IPS DF 6.9 (cell line): ENCODE data around the gene LDB2.

ENCODE experiments used
- DNase-seq: peaks from one replicate; pipeline ENCODE4 v3.0.0-alpha.2; 2013; ENCODE audit warnings: low read depth, low spot score
- H3K27ac ChIP-seq: one replicate; pipeline ENCODE4 v1.5.1; 2013; ENCODE audit warnings: low read length, control low read depth
- H3K27me3 ChIP-seq: 2 replicates; pipeline ENCODE4 v1.6.1; 2013; ENCODE audit warnings: mild to moderate bottlenecking, low read length; ENCODE audit not compliant: control insufficient read depth, insufficient read depth
- H3K36me3 ChIP-seq: 2 replicates; pipeline ENCODE4 v1.6.1; 2013; ENCODE audit warnings: low read length; ENCODE audit not compliant: control insufficient read depth, insufficient read depth
- H3K4me1 ChIP-seq: 2 replicates; pipeline ENCODE4 v1.6.1; 2013; ENCODE audit warnings: low read length; ENCODE audit not compliant: control insufficient read depth, insufficient read depth
- H3K4me3 ChIP-seq: 2 replicates; pipeline ENCODE4 v1.5.1; 2013; ENCODE audit warnings: mild to moderate bottlenecking, low read length
- H3K9me3 ChIP-seq: 2 replicates; pipeline ENCODE4 v1.6.1; 2013; ENCODE audit warnings: low read length, inconsistent platforms; ENCODE audit not compliant: control insufficient read depth, insufficient read depth
- WGBS: extraction: QIAGEN DNeasy Blood & Tissue Kit; methylation state at CpG from one replicate; pipeline ENCODE4 v1.1.7; 2013; ENCODE audit warnings: mixed read lengths, missing lambda C conversion rate; ENCODE audit not compliant: insufficient read length, insufficient coverage; 5-methylcytosine and 5-hydroxymethylcytosine counted together

The LDB2 gene

GRCh38 chr4:16912896-16913295, 14.5 kb upstream of the LDB2 start:
- Histone ChIP-seq H3K4me1 (peaks cover 3% of the 10 kb centered on the region; the same call in 1 of the 2 replicates), H3K9me3 (no peaks in the 10 kb centered on the region), H3K36me3 (no peaks in the 10 kb centered on the region), H3K27me3 (no peaks in the 10 kb centered on the region), H3K4me3 (no peak overlapping the region), H3K27ac (no peak overlapping the region)
- DNase-seq, result no peak
- no CpG with 5 or more reads among the region's 5 CpGs for WGBS

- no peak for DNase-seq
- no CpG with 5 or more reads among the region's 8 CpGs for WGBS
- no peaks in the 10 kb centered on the region for H3K27me3 ChIP-seq
- no peaks in the 10 kb centered on the region for H3K9me3 ChIP-seq
- H3K4me3 ChIP-seq, result no peak overlapping the region
- no peaks in the 10 kb centered on the region for H3K36me3 ChIP-seq
- H3K4me1 ChIP-seq, result peaks cover 3% of the 10 kb centered on the region; the same call in 1 of the 2 replicates
- no peak overlapping the region for H3K27ac ChIP-seq
Measured at GRCh38 chr4:16909281-16909680, 10.8 kb upstream of the LDB2 start.

- H3K4me1 ChIP-seq, result peaks cover 3% of the 10 kb centered on the region; the same call in 1 of the 2 replicates
- DNase-seq, result no peak
- H3K9me3 ChIP-seq, result no peaks in the 10 kb centered on the region
- H3K36me3 ChIP-seq, result no peaks in the 10 kb centered on the region
- WGBS, result no CpG with 5 or more reads among the region's 6 CpGs
- H3K4me3 ChIP-seq, result no peak overlapping the region
- peak overlapping the region; percentile 50 for H3K27ac ChIP-seq
- no peaks in the 10 kb centered on the region for H3K27me3 ChIP-seq
Measured at GRCh38 chr4:16908377-16909021, 10.1 kb upstream of the LDB2 start.

GRCh38 chr4:16900325-16900724, 1.9 kb upstream of the LDB2 start:
- no peaks in the 10 kb centered on the region for H3K27me3 ChIP-seq
- no peak overlapping the region for H3K4me3 ChIP-seq
- no peak overlapping the region for H3K27ac ChIP-seq
- DNase-seq, result no peak
- no peaks in the 10 kb centered on the region for H3K9me3 ChIP-seq
- WGBS, result no CpG with 5 or more reads among the region's 2 CpGs
- peaks cover 2% of the 10 kb centered on the region; the same call in 1 of the 2 replicates for H3K4me1 ChIP-seq
- no peaks in the 10 kb centered on the region for H3K36me3 ChIP-seq

GRCh38 chr4:16896881-16897750, 1.3 kb downstream of the LDB2 start:
- no peaks in the 10 kb centered on the region for H3K36me3 ChIP-seq
- no CpG with 5 or more reads among the region's 7 CpGs for WGBS
- H3K4me1 ChIP-seq, result peaks cover 2% of the 10 kb centered on the region; the same call in 1 of the 2 replicates
- no peak overlapping the region for H3K27ac ChIP-seq
- H3K9me3 ChIP-seq, result no peaks in the 10 kb centered on the region
- peak overlapping the region; percentile 17; the same call in 1 of the 2 replicates for H3K4me3 ChIP-seq
- H3K27me3 ChIP-seq, result no peaks in the 10 kb centered on the region
- no peak for DNase-seq

GRCh38 chr4:16894406-16894805, 4.0 kb downstream of the LDB2 start:
- H3K4me1 ChIP-seq, result peaks cover 4% of the 10 kb centered on the region; the same call in 1 of the 2 replicates
- WGBS, result no CpG with 5 or more reads among the region's 1 CpG
- no peak overlapping the region for H3K4me3 ChIP-seq
- no peaks in the 10 kb centered on the region for H3K27me3 ChIP-seq
- no peak overlapping the region for H3K27ac ChIP-seq
- DNase-seq, result no peak
- H3K9me3 ChIP-seq, result no peaks in the 10 kb centered on the region
- no peaks in the 10 kb centered on the region for H3K36me3 ChIP-seq

GRCh38 chr4:16893141-16893651, 5.2 kb downstream of the LDB2 start:
- WGBS, result no CpG with 5 or more reads among the region's 2 CpGs
- H3K27ac ChIP-seq, result no peak overlapping the region
- no peak overlapping the region for H3K4me3 ChIP-seq

GRCh38 chr4:16890651-16891050, 7.8 kb downstream of the LDB2 start:
- Histone ChIP-seq H3K9me3 (no peaks in the 10 kb centered on the region), H3K27ac (no peak overlapping the region), H3K4me1 (peaks cover 4% of the 10 kb centered on the region; the same call in 1 of the 2 replicates), H3K36me3 (no peaks in the 10 kb centered on the region; the same call in 1 of the 2 replicates), H3K4me3 (no peak overlapping the region), H3K27me3 (no peaks in the 10 kb centered on the region)
- DNase-seq, result no peak
- WGBS, result no CpG with 5 or more reads among the region's 2 CpGs

More at GRCh38 chr4:16893141-16893651, 5.2 kb downstream of the LDB2 start:
- H3K9me3 ChIP-seq, result no peaks in the 10 kb centered on the region
- no peaks in the 10 kb centered on the region for H3K36me3 ChIP-seq
- DNase-seq, result no peak
- no peaks in the 10 kb centered on the region for H3K27me3 ChIP-seq
- 0 out of 2 replicates have a peak, but pooled peaks cover 3% of the 10 kb centered on the region for H3K4me1 ChIP-seq

- no CpG with 5 or more reads among the region's 3 CpGs for WGBS
- DNase-seq, result no peak
Measured at GRCh38 chr4:16889945-16890344, 8.5 kb downstream of the LDB2 start.

GRCh38 chr4:16887887-16888286, 10.6 kb downstream of the LDB2 start:
- H3K27ac ChIP-seq, result no peak overlapping the region
- H3K27me3 ChIP-seq, result no peaks in the 10 kb centered on the region
- H3K4me1 ChIP-seq, result peaks cover 4% of the 10 kb centered on the region; the same call in 1 of the 2 replicates
- WGBS, result no CpG with 5 or more reads among the region's 4 CpGs
- no peak overlapping the region for H3K4me3 ChIP-seq
- no peak for DNase-seq
- H3K36me3 ChIP-seq, result no peaks in the 10 kb centered on the region; the same call in 1 of the 2 replicates
- H3K9me3 ChIP-seq, result no peaks in the 10 kb centered on the region

More at GRCh38 chr4:16889945-16890344, 8.5 kb downstream of the LDB2 start:
- Histone ChIP-seq H3K27me3 (no peaks in the 10 kb centered on the region), H3K27ac (no peak overlapping the region), H3K9me3 (no peaks in the 10 kb centered on the region), H3K36me3 (no peaks in the 10 kb centered on the region; the same call in 1 of the 2 replicates), H3K4me1 (peaks cover 4% of the 10 kb centered on the region; the same call in 1 of the 2 replicates), H3K4me3 (no peak overlapping the region)
